CD4-positive, alpha-beta memory T cell (primary cell): ENCODE data around the gene TAS2R41. TPM values are rescaled to one million over a fixed set of nuclear protein-coding genes. Genes with fewer than 3 reads are reported as not detected.
"Not testable (repeated sequence)": the region's sequence is repeated elsewhere in the genome, so short reads cannot be mapped to it uniquely, and the experiment has no call there.

Source experiments
- CTCF ChIA-PET: fragments of 350-600 bp; sonication (Branson Sonifier 250); formaldehyde crosslinking; loops from one replicate; lab custom pipeline; 2021; ENCODE audit warnings: inconsistent platforms; ENCODE audit not compliant: partially characterized antibody; lab: Charles Lee
- POLR2A ChIA-PET: fragments of 350-600 bp; sonication (Branson Sonifier 250); formaldehyde crosslinking; loops from one replicate; lab custom pipeline; 2021; ENCODE audit not compliant: partially characterized antibody; lab: Charles Lee
- DNase-seq, 5 donors: peaks; one replicate each; pipeline versions ENCODE4 v3.0.0 to v3.0.0-alpha.2; 2020 to 2022; ENCODE audit warnings: mixed read lengths in 1 of 5
- H3K27ac ChIP-seq: one replicate; pipeline ENCODE4 v1.7.0; 2013; ENCODE audit warnings: low read depth, low read length
- H3K27me3 ChIP-seq: 2 replicates; pipeline ENCODE4 v1.7.0; 2013; ENCODE audit warnings: mild to moderate bottlenecking, low read length, moderate library complexity; ENCODE audit not compliant: insufficient read depth
- H3K36me3 ChIP-seq: 2 replicates; pipeline ENCODE4 v1.7.0; 2013; ENCODE audit warnings: mild to moderate bottlenecking, low read length, moderate library complexity; ENCODE audit not compliant: insufficient read depth
- H3K4me1 ChIP-seq: 2 replicates; pipeline ENCODE4 v1.7.0; 2013; ENCODE audit warnings: mild to moderate bottlenecking, low read length, moderate library complexity; ENCODE audit not compliant: insufficient read depth
- H3K4me3 ChIP-seq, 2 donors: one replicate each; pipeline ENCODE4 v1.7.0; 2013; ENCODE audit warnings: low read length in 2 of 2, mild to moderate bottlenecking in 1 of 2
- H3K9me3 ChIP-seq, 2 donors: one replicate each; pipeline ENCODE4 v1.7.0; 2013; ENCODE audit warnings: low read length in 2 of 2, control low read depth in 1 of 2; ENCODE audit not compliant: control insufficient read depth in 1 of 2
- H3K27ac Mint-ChIP-seq, 7 donors: one replicate each; pipeline ENCODE4 v1.8.0; 2020 to 2021; ENCODE audit warnings: mixed read lengths in 7 of 7, mild to moderate bottlenecking in 6 of 7, inconsistent platforms in 3 of 7, moderate library complexity in 3 of 7
- H3K27me3 Mint-ChIP-seq, 2 donors: one replicate each; pipeline ENCODE4 v1.8.0; 2020 to 2021; ENCODE audit warnings: mixed read lengths in 2 of 2
- H3K36me3 Mint-ChIP-seq, 2 donors: one replicate each; pipeline ENCODE4 v1.8.0; 2020 to 2021; ENCODE audit warnings: mixed read lengths in 2 of 2, inconsistent platforms in 1 of 2, mild to moderate bottlenecking in 1 of 2
- H3K4me1 Mint-ChIP-seq, 4 donors: one replicate each; pipeline ENCODE4 v1.8.0; 2020 to 2021; ENCODE audit warnings: mixed read lengths in 4 of 4, mild to moderate bottlenecking in 1 of 4
- H3K4me3 Mint-ChIP-seq, 8 donors: one replicate each; pipeline ENCODE4 v1.8.0; 2020 to 2021; ENCODE audit warnings: mixed read lengths in 8 of 8, mild to moderate bottlenecking in 7 of 8, moderate library complexity in 6 of 8, inconsistent platforms in 3 of 8
- H3K9me3 Mint-ChIP-seq, 8 donors: one replicate each; pipeline ENCODE4 v1.8.0; 2020 to 2021; ENCODE audit warnings: mixed read lengths in 8 of 8, mild to moderate bottlenecking in 5 of 8, inconsistent platforms in 3 of 8, moderate library complexity in 1 of 8
- intact Hi-C: fragments of 100-400 bp; cut with micrococcal nuclease; formaldehyde crosslinking; loops from one replicate; pipeline ENCODE4 v1.15.1; 2023
- polyA plus RNA-seq, 2 donors: library from polyadenylated mRNA; unstranded; fragments of 300-500 nt; fragmentation: Illumina TruSeq; gene quantifications; one replicate each; pipeline ENCODE4 v1.2.3, GENCODE V29; 2021
- total RNA-seq, 2 experiments: library from RNA; stranded (reverse); gene quantifications; one replicate each; pipeline ENCODE4 v1.2.3, GENCODE V29; 2021

Gene TAS2R41
- total and polyA plus RNA-seq, 4 experiments from 2014 or later, result 0.61 to 0.73 TPM; not detected in 2

GRCh38 chr7:143485094-143485493, 7.4 kb downstream of the TAS2R41 start:
- no peaks in the 10 kb centered on the region for H3K4me1 ChIP-seq
- no peak overlapping the region for H3K4me3 Mint-ChIP-seq
- no peak overlapping the region for H3K4me3 ChIP-seq
- H3K27me3 Mint-ChIP-seq, result no peaks in the 10 kb centered on the region
- peaks cover 10 to 19% (median 15%) of the 10 kb centered on the region in 4 donors for H3K4me1 Mint-ChIP-seq
- no peak overlapping the region for H3K27ac ChIP-seq
- peaks cover 0 to 6% of the 10 kb centered on the region in 2 donors for H3K36me3 Mint-ChIP-seq
- no peaks in the 10 kb centered on the region for H3K27me3 ChIP-seq
- no peak for DNase-seq
- intact Hi-C loops, result no loop called here
- ChIA-PET CTCF (interaction anchor here (1.1 kb wide), 1 partner anchor 36 kb away, joined by 3 read pairs; no protein-coding TSS in a partner anchor), POLR2A (no interaction called here)
- H3K9me3 ChIP-seq, result no peaks in the 10 kb centered on the region
- no peaks in the 10 kb centered on the region for H3K9me3 Mint-ChIP-seq
- no peak overlapping the region for H3K27ac Mint-ChIP-seq
- no peaks in the 10 kb centered on the region for H3K36me3 ChIP-seq

GRCh38 chr7:143485500-143485899, 7.8 kb downstream of the TAS2R41 start:
- no peak overlapping the region for H3K27ac Mint-ChIP-seq
- intact Hi-C loops, result no loop called here
- H3K27ac ChIP-seq, result no peak overlapping the region
- no peaks in the 10 kb centered on the region for H3K9me3 Mint-ChIP-seq
- H3K4me1 ChIP-seq, result no peaks in the 10 kb centered on the region
- no peaks in the 10 kb centered on the region for H3K27me3 Mint-ChIP-seq
- POLR2A ChIA-PET, result no interaction called here
- H3K36me3 Mint-ChIP-seq, result peaks cover 0 to 6% of the 10 kb centered on the region in 2 donors
- no peaks in the 10 kb centered on the region for H3K36me3 ChIP-seq
- H3K4me3 ChIP-seq, result no peak overlapping the region
- H3K27me3 ChIP-seq, result no peaks in the 10 kb centered on the region
- H3K4me3 Mint-ChIP-seq, result no peak overlapping the region
- DNase-seq, result no peak
- CTCF ChIA-PET, result interaction anchor here (1.1 kb wide), 1 partner anchor 36 kb away, joined by 3 read pairs; no protein-coding TSS in a partner anchor
- H3K4me1 Mint-ChIP-seq, result peaks cover 7 to 15% (median 12%) of the 10 kb centered on the region in 4 donors
- H3K9me3 ChIP-seq, result no peaks in the 10 kb centered on the region

- H3K4me3 Mint-ChIP-seq, H3K27ac ChIP-seq, H3K9me3 Mint-ChIP-seq, H3K4me1 ChIP-seq, POLR2A ChIA-PET, H3K4me3 ChIP-seq, DNase-seq, H3K36me3 ChIP-seq, H3K27ac Mint-ChIP-seq, H3K27me3 Mint-ChIP-seq, H3K9me3 ChIP-seq, H3K36me3 Mint-ChIP-seq, intact Hi-C loops, H3K27me3 ChIP-seq: not testable (repeated sequence)
- CTCF ChIA-PET, result interaction anchor here (1.1 kb wide), 1 partner anchor 37 kb away, joined by 3 read pairs; no protein-coding TSS in a partner anchor
- peaks cover 3 to 14% (median 9%) of the 10 kb centered on the region in 4 donors for H3K4me1 Mint-ChIP-seq
Measured at GRCh38 chr7:143486266-143486665, 8.6 kb downstream of the TAS2R41 start.

- Mint-ChIP-seq H3K36me3 (peaks cover 0 to 6% of the 10 kb centered on the region in 2 donors), H3K4me1 (peaks cover 3 to 12% (median 8%) of the 10 kb centered on the region in 4 donors), H3K4me3 (no peak overlapping the region), H3K27ac (no peak overlapping the region), H3K27me3 (no peaks in the 10 kb centered on the region), H3K9me3 (no peaks in the 10 kb centered on the region)
- H3K4me3 ChIP-seq, result no peak overlapping the region
- no peak overlapping the region for H3K27ac ChIP-seq
- ChIA-PET CTCF (interaction anchor here (0.8 kb wide), 1 partner anchor 9 kb away, joined by 3 read pairs; no protein-coding TSS in a partner anchor), POLR2A (no interaction called here)
- H3K4me1 ChIP-seq, result peaks cover 8% of the 10 kb centered on the region
- no peaks in the 10 kb centered on the region for H3K36me3 ChIP-seq
- DNase-seq, result no peak
- intact Hi-C loops, result no loop called here
- H3K9me3 ChIP-seq, result no peaks in the 10 kb centered on the region
- no peaks in the 10 kb centered on the region for H3K27me3 ChIP-seq
Measured at GRCh38 chr7:143487061-143487460, 9.4 kb downstream of the TAS2R41 start.

GRCh38 chr7:143487566-143487965, 9.9 kb downstream of the TAS2R41 start:
- Histone ChIP-seq H3K9me3 (no peaks in the 10 kb centered on the region), H3K36me3 (no peaks in the 10 kb centered on the region), H3K27me3 (no peaks in the 10 kb centered on the region), H3K4me1 (peaks cover 8% of the 10 kb centered on the region), H3K4me3 (no peak overlapping the region), H3K27ac (no peak overlapping the region)
- H3K4me3 Mint-ChIP-seq, result no peak overlapping the region
- peaks cover 5 to 15% (median 10%) of the 10 kb centered on the region in 4 donors for H3K4me1 Mint-ChIP-seq
- CTCF ChIA-PET, result interaction anchor here (0.8 to 1.2 kb wide), 2 partner anchors 8 to 9 kb away, joined by 3 read pairs; no protein-coding TSS in a partner anchor
- H3K9me3 Mint-ChIP-seq, result no peaks in the 10 kb centered on the region
- peak overlapping the region in 1 of 7 donors; percentile 36 for H3K27ac Mint-ChIP-seq
- intact Hi-C loops, result no loop called here
- POLR2A ChIA-PET, result no interaction called here
- DNase-seq, result no peak
- H3K27me3 Mint-ChIP-seq, result no peaks in the 10 kb centered on the region
- H3K36me3 Mint-ChIP-seq, result peaks cover 0 to 6% of the 10 kb centered on the region in 2 donors

- peaks cover 0 to 11% of the 10 kb centered on the region in 2 donors for H3K36me3 Mint-ChIP-seq
- intact Hi-C loops, result no loop called here
- H3K4me3 Mint-ChIP-seq, result no peak overlapping the region
- no peak overlapping the region for H3K4me3 ChIP-seq
- no peaks in the 10 kb centered on the region for H3K9me3 ChIP-seq
- peak overlapping the region in 5 of 7 donors; percentile 2 to 66 (median 5) for H3K27ac Mint-ChIP-seq
- no peaks in the 10 kb centered on the region for H3K9me3 Mint-ChIP-seq
- no peaks in the 10 kb centered on the region for H3K36me3 ChIP-seq
- POLR2A ChIA-PET, result no interaction called here
- peaks cover 15 to 36% (median 23%) of the 10 kb centered on the region in 4 donors for H3K4me1 Mint-ChIP-seq
- no peak overlapping the region for H3K27ac ChIP-seq
- no peaks in the 10 kb centered on the region for H3K27me3 Mint-ChIP-seq
- H3K27me3 ChIP-seq, result no peaks in the 10 kb centered on the region
- peak in 1 of 5 donors; percentile 6 for DNase-seq
- CTCF ChIA-PET, result interaction anchor here (0.9 kb wide), 1 partner anchor 14 kb away, joined by 3 read pairs; no protein-coding TSS in a partner anchor
- H3K4me1 ChIP-seq, result peaks cover 16% of the 10 kb centered on the region
Measured at GRCh38 chr7:143490717-143491306, 13.1 kb downstream of the TAS2R41 start.

GRCh38 chr7:143492043-143492471, 14.4 kb downstream of the TAS2R41 start:
- no peaks in the 10 kb centered on the region for H3K9me3 ChIP-seq
- no peaks in the 10 kb centered on the region for H3K27me3 ChIP-seq
- no peaks in the 10 kb centered on the region for H3K27me3 Mint-ChIP-seq
- no peaks in the 10 kb centered on the region for H3K9me3 Mint-ChIP-seq
- DNase-seq, result peak in 1 of 5 donors; percentile 48
- no peak overlapping the region for H3K27ac ChIP-seq
- intact Hi-C loops, result no loop called here
- H3K4me1 ChIP-seq, result peaks cover 16% of the 10 kb centered on the region
- ChIA-PET CTCF (interaction anchor here (0.9 kb wide), 1 partner anchor 636 kb away, joined by 3 read pairs; no protein-coding TSS in a partner anchor), POLR2A (interaction anchor here (0.6 kb wide), 1 partner anchor 21 kb away, joined by 3 read pairs; no protein-coding TSS in a partner anchor)
- no peaks in the 10 kb centered on the region for H3K36me3 ChIP-seq
- H3K27ac Mint-ChIP-seq, result peak overlapping the region in 4 of 7 donors; percentile 2 to 47 (median 14)
- H3K36me3 Mint-ChIP-seq, result peaks cover 0 to 15% of the 10 kb centered on the region in 2 donors
- H3K4me3 ChIP-seq, result no peak overlapping the region
- H3K4me3 Mint-ChIP-seq, result no peak overlapping the region
- H3K4me1 Mint-ChIP-seq, result peaks cover 15 to 36% (median 23%) of the 10 kb centered on the region in 4 donors
